Naive B cell (primary cell): Measurements from ENCODE around the gene DNTT. TPM values are rescaled to one million over a fixed set of nuclear protein-coding genes. Genes with fewer than 3 reads are reported as not detected.

Source experiments
- ATAC-seq, 2 donors: fragments of 150-1000 bp; cut with Tn5 transposase; 2 replicates each; pipeline ENCODE4 v1.10.0; 2021; ENCODE audit warnings: low read depth in 2 of 2, mild to moderate bottlenecking in 2 of 2, moderate library complexity in 2 of 2
- DNase-seq: peaks from one replicate; pipeline ENCODE4 v3.0.0; 2022
- H3K27ac Mint-ChIP-seq, 6 donors: one replicate each; pipeline ENCODE4 v1.8.0; 2020 to 2022; ENCODE audit warnings: mild to moderate bottlenecking in 6 of 6, mixed read lengths in 6 of 6, moderate library complexity in 5 of 6, inconsistent platforms in 2 of 6
- H3K27me3 Mint-ChIP-seq, 3 donors: one replicate each; pipeline ENCODE4 v1.8.0; 2021 to 2022; ENCODE audit warnings: mixed read lengths in 3 of 3, mild to moderate bottlenecking in 1 of 3
- H3K36me3 Mint-ChIP-seq, 2 donors: one replicate each; pipeline ENCODE4 v1.8.0; 2020 to 2022; ENCODE audit warnings: mixed read lengths in 2 of 2, inconsistent platforms in 1 of 2, mild to moderate bottlenecking in 1 of 2
- H3K4me1 Mint-ChIP-seq, 3 donors: one replicate each; pipeline ENCODE4 v1.8.0; 2020 to 2022; ENCODE audit warnings: mixed read lengths in 3 of 3, inconsistent platforms in 1 of 3, mild to moderate bottlenecking in 1 of 3, moderate library complexity in 1 of 3
- H3K4me3 Mint-ChIP-seq, 8 donors: one replicate each; pipeline ENCODE4 v1.8.0; 2020 to 2022; ENCODE audit warnings: mild to moderate bottlenecking in 8 of 8, mixed read lengths in 8 of 8, moderate library complexity in 8 of 8, inconsistent platforms in 2 of 8
- H3K9me3 Mint-ChIP-seq, 7 donors: one replicate each; pipeline ENCODE4 v1.8.0; 2020 to 2022; ENCODE audit warnings: mixed read lengths in 7 of 7, mild to moderate bottlenecking in 5 of 7, inconsistent platforms in 2 of 7, moderate library complexity in 1 of 7
- polyA plus RNA-seq, 6 donors: library from polyadenylated mRNA; unstranded; fragments of 300-500 nt; fragmentation: Illumina TruSeq; gene quantifications; one replicate each; pipeline ENCODE4 v1.2.3, GENCODE V29; 2021; ENCODE audit warnings: low read depth in 6 of 6

The DNTT gene
- polyA plus RNA-seq, 6 donors from 2014 or later = 0.21 TPM; not detected in 5

DNA sequence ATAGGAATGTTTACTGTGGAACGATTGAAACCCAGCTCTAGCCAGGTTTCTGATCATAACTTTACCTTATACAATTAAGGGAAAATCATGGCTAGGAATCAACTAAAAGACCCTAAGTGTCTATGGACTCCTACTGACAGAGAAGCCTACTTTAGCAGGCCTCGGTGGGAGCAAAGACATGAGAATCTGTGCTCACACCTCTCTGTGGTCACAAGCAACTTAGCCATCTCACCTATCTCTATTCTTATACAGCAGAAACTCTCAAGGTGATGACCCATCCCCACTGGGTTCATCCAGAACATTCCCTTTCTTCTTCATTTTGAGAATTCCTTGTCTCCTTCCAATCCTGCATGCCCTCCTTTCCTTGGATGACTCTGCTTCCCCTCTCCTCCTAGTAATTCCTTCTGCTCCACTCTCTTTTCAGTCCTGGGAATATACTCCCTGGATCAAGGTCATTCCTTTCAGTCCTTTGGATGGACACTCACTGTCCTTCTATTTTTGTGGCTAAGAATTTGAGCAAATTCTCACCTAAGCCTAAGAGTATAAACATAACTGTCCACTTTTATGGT, 35.8 kb upstream of the DNTT start:
- peak overlapping the region; percentile 91 to 99 (median 97) for H3K27ac Mint-ChIP-seq
- peaks cover 72 to 80% (median 76%) of the 10 kb centered on the region in 3 donors for H3K4me1 Mint-ChIP-seq
- ATAC-seq (no peak), DNase-seq (no peak)
- peak overlapping the region; percentile 88 to 100 (median 96) for H3K4me3 Mint-ChIP-seq
- H3K9me3 Mint-ChIP-seq = no peaks in the 10 kb centered on the region
- H3K36me3 Mint-ChIP-seq = peaks cover 39 to 49% of the 10 kb centered on the region in 2 donors
- no peaks in the 10 kb centered on the region for H3K27me3 Mint-ChIP-seq

DNA sequence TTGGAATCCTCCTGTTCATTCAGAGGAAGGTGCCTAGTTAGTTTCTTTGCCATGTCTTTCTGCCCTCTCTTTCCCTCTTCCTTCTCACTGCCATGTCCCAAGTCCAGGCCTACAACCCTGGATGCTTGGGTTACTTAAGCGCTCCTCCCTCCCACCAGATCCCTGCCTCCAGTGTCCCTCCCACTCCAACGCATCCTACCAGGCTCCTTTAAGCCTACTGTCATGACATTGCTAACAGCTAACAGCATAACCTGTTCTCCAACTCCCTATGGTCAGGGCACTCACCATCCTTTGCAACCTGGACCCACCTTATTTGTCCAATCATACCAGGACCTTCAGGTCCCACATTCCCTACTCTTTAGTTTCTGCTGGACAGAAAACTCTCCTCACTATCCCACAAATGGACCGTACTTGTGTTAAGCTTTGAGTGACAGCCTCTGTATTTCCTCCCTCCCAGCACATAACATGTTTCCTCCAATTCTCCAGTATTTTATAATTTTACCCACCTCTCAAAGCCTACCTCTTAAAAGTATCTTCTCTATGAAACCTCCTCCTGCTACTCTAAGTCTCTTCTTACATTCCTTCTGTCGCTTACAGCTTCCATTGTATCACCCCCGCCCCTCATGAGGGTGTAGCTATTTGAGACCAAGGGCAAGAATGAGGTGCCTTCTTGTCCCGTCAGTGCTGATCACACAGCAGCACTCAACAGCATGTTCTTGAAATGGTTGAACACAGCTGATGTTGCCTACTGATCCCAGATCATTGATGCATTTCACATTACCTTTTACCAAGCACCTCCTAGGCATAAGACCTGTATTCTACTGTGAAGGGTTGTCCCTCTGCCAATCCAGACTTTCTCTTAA, 34.6 kb upstream of the DNTT start:
- Mint-ChIP-seq H3K27me3 (no peaks in the 10 kb centered on the region), H3K27ac (peak overlapping the region; percentile 91 to 99 (median 96)), H3K9me3 (no peaks in the 10 kb centered on the region), H3K36me3 (peaks cover 35 to 40% of the 10 kb centered on the region in 2 donors), H3K4me1 (peaks cover 67 to 79% (median 71%) of the 10 kb centered on the region in 3 donors), H3K4me3 (peak overlapping the region; percentile 88 to 100 (median 96))
- DNase-seq = no peak
- no peak for ATAC-seq

DNA sequence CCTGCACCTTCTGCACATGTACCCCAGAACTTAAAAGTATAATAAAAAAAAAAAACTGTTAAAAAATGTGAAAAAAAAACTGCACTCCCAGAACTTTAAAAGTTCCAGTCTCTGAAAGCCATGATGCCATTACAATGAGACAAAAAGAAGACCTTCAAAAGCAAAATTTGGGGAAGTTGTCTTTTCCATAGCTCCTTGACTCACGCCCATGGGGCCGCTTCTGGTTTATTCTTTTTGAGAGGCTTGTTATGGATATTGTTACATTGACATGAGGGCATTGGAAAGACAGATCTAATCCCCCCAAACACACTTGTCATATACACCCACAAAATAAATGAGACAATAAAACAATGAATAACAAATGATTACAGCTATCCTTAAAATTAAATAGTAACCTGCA, 33.7 kb upstream of the DNTT start:
- Mint-ChIP-seq H3K4me3 (peak overlapping the region; percentile 88 to 100 (median 96)), H3K36me3 (peaks cover 30 to 36% of the 10 kb centered on the region in 2 donors), H3K27ac (peak overlapping the region in 5 of 6 donors; percentile 91 to 99 (median 97)), H3K9me3 (no peaks in the 10 kb centered on the region), H3K4me1 (peaks cover 67 to 79% (median 68%) of the 10 kb centered on the region in 3 donors), H3K27me3 (no peaks in the 10 kb centered on the region)
- DNase-seq (no peak), ATAC-seq (no peak)

DNA sequence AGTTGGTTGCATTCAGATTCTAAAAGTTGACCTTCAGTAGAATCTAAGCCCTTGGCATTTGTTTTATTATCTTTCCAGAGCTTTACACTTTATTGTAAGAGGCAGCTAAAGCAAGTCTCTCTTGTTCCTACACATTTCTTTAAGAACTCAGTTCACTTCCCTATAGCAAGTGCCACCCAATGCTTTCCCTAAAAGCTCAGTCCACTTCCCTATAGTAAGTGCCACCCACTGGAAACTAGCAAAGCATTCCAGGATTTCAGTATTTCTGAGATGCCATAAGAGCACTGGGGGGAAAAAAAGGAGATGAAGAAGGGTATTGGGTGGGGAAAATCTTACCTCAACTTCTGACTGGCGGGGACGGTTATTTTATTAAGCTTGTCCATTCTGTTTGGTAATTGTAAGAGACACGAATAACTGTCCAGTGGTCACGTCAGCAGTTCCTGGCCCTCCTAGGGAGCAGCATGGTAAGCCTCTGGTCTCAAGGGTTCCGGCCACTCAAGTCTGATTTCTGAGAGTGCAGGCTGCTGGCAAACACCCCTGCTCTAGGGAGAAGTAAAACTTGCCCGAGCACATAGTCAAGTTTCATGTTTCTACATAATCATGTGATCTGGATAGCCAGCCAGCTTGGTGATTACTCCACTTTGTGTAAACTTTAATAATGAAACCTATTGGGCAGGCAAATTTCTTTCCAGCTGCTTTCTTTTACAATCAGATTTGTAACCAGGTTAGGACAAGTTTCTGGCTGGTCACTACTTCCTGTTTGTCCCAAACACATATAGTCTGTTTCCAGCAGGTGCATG, 33.0 kb upstream of the DNTT start, which contains the start of gene BLNK:
Gene BLNK (minus strand): TSS at position 554 of the 800 bp plus-strand sequence. CDS start 171 bp downstream, at position 383.
- Mint-ChIP-seq H3K4me3 (peak within 1 kb of the TSS; percentile 88 to 100 (median 96)), H3K27ac (peak within 1 kb of the TSS; percentile 87 to 99 (median 98)), H3K4me1 (peaks cover 67 to 79% (median 68%) of the 10 kb centered on the region in 3 donors), H3K27me3 (no peaks in the 10 kb centered on the region), H3K36me3 (peaks cover 24 to 29% of the 10 kb centered on the region in 2 donors), H3K9me3 (no peaks in the 10 kb centered on the region)
- DNase-seq (peak; percentile 70), ATAC-seq (peak; percentile 69 to 72)

DNA sequence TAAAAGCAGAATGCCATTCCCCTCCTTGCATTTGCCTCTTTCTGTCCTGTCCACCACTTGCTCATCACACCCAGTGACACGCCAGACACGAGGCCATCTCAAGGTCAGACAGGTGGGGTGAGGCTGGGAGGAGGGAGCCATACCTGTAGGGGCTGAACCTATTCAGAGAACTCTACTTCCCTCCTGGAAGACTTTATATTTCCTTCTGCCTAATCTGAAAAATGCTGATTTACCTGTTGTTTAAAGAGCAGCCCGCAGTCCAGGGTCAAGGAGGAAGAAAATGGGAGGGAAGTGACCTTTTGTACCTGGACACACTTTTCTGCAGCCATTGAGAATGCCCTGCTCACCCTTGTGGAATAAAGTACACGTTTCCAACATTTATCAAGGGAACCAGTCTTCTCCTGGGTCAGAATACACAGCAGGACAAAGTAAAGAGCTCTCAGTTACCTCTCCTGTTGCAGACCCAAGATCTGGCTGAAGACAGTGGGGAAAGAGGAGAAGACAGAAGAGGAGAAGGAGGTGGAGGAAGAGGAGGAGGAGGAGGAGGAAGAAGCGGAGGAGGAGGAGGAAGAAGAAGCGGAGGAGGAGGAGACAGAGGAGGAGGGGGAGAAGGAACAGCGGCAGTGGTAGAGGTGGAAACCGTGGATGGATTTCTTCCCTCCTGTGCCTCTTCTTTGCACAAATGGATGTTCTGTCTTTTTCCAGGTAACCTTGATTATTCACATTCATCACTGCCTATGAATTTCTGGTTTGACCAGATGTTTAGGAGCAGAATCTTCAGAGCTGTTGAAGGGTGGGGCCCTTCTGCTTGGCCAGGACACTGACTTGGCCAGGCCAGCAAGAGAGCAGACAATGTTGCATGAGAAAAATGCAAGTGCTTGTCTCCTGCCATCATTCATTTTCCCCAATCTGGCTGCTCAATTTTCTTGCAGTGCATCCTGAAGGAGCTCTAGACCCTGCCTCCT, 31.6 kb upstream of the DNTT start:
- Mint-ChIP-seq H3K27me3 (no peaks in the 10 kb centered on the region), H3K4me1 (peaks cover 67 to 79% (median 67%) of the 10 kb centered on the region in 3 donors), H3K36me3 (peaks cover 13 to 20% of the 10 kb centered on the region in 2 donors), H3K27ac (peak overlapping the region; percentile 87 to 99 (median 98)), H3K9me3 (peaks cover 0 to 4% (median 0%) of the 10 kb centered on the region in 7 donors), H3K4me3 (peak overlapping the region; percentile 88 to 100 (median 96))
- ATAC-seq (no peak), DNase-seq (no peak)

DNA sequence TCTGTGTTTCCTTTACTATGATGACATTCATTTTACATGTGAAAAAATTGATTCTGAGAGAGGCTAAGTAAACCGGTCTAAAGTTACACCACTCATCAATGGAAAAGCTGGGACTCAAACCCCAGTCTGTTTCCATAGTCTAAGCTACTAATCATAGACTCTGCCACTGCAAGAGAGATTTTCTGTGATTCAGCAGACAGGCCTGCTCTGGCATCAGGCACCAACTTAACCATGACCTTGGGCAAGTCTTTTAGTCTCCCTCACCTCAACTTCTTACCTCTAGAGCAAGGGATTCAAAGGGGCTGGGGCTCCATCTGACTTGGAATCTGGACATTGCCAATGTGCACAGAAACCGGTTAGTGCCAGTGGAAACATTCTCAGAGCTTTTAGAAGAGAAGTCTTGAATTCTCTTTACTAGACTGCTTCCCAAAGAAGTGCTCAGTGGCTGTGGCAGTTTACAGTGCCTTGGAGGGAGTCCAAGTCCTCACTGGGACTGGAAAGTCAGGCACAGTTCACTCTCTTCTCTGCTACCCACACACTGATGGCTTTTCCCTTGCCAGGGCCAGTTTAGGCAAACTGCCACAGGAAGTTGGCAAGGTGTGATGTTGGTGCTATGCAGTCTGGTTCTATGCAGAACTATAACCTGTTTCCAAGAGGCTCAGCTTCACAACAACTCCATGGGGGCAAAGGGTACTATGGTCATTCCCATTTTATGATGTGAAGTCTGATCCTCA, 28.4 kb upstream of the DNTT start:
- DNase-seq = no peak
- H3K4me3 Mint-ChIP-seq = peak overlapping the region; percentile 12 to 70 (median 31)
- H3K9me3 Mint-ChIP-seq = peaks cover 0 to 4% (median 0%) of the 10 kb centered on the region in 7 donors
- H3K36me3 Mint-ChIP-seq = no peaks in the 10 kb centered on the region
- peaks cover 62 to 77% (median 63%) of the 10 kb centered on the region in 3 donors for H3K4me1 Mint-ChIP-seq
- H3K27ac Mint-ChIP-seq = peak overlapping the region; percentile 63 to 96 (median 88)
- no peak for ATAC-seq
- no peaks in the 10 kb centered on the region for H3K27me3 Mint-ChIP-seq

DNA sequence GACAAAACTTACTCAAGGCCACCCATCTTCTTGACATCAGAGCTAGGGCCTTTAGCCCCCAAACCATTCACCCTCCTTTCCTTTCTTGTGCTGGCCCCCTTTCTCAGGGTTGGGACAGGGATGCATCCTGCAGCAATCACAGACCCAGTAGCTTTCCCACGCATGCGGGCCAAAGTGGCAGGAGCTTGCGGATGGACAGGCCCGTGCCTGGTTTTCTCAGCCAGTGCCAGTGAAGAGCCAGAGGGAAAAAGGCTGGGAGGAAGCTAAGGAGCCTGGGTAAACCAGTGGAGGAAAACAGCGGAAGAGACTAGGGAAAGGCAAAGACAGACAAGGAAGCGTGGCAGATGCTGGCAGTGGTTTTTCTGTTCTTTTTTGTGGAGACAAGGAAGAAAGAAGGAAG, 27.8 kb upstream of the DNTT start:
- Mint-ChIP-seq H3K27me3 (no peaks in the 10 kb centered on the region), H3K27ac (peak overlapping the region in 5 of 6 donors; percentile 84 to 96 (median 91)), H3K36me3 (no peaks in the 10 kb centered on the region), H3K9me3 (peaks cover 0 to 4% (median 0%) of the 10 kb centered on the region in 7 donors), H3K4me3 (peak overlapping the region in 6 of 8 donors; percentile 19 to 70 (median 42)), H3K4me1 (peaks cover 63 to 77% (median 63%) of the 10 kb centered on the region in 3 donors)
- ATAC-seq (no peak), DNase-seq (no peak)

DNA sequence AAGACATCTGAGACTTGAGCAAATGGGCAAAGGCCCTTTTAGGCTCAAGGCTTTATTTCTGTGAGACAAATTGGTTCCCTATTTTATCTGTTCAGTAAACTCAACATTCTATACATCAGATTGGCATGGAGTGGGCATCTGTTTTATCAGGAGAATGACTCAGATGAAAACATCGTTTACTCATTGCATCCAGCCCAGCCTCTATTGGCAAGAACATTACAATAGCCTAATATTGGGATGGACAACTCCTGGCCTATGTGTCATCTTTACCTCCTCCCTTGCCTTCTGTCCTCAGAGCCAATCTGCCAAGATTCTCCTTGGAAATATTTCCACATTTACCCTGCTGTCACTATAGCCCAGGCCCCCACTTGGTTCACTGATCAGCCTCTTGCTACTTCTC, 27.4 kb upstream of the DNTT start:
- Mint-ChIP-seq H3K4me3 (peak overlapping the region in 3 of 8 donors; percentile 6 to 64 (median 13)), H3K9me3 (peaks cover 0 to 4% (median 0%) of the 10 kb centered on the region in 7 donors), H3K27me3 (no peaks in the 10 kb centered on the region), H3K27ac (peak overlapping the region; percentile 84 to 96 (median 93)), H3K4me1 (peaks cover 61 to 73% (median 61%) of the 10 kb centered on the region in 3 donors), H3K36me3 (no peaks in the 10 kb centered on the region)
- DNase-seq (no peak), ATAC-seq (no peak)

DNA sequence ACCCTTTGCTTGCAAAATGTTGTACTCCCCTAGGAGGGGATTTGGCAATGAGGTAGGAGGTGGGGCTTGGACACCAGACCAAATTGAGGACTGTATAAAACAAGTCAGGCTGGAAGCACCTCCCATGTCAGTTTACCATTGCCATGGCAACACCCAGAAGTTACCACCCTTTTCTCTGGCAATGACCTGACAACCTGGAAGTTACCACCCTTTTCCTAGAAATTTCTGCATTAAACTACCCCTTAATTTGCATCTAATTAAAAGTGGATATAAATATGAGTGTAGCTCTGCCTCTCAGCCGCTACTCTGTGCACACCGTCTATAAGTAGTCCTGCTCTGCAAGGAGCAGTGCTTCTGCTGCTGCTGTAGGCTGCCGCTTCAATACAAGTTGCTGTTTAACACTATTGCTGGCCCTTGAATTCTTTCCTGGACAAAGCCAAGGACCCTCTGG, 25.0 kb upstream of the DNTT start:
- no peak for ATAC-seq
- H3K4me3 Mint-ChIP-seq = no peak overlapping the region
- DNase-seq = no peak
- H3K9me3 Mint-ChIP-seq = peaks cover 0 to 8% (median 0%) of the 10 kb centered on the region in 7 donors
- peaks cover 55 to 60% (median 56%) of the 10 kb centered on the region in 3 donors for H3K4me1 Mint-ChIP-seq
- no peaks in the 10 kb centered on the region for H3K27me3 Mint-ChIP-seq
- H3K36me3 Mint-ChIP-seq = peaks cover 0 to 7% of the 10 kb centered on the region in 2 donors
- H3K27ac Mint-ChIP-seq = peak overlapping the region in 2 of 6 donors; percentile 52 to 57

DNA sequence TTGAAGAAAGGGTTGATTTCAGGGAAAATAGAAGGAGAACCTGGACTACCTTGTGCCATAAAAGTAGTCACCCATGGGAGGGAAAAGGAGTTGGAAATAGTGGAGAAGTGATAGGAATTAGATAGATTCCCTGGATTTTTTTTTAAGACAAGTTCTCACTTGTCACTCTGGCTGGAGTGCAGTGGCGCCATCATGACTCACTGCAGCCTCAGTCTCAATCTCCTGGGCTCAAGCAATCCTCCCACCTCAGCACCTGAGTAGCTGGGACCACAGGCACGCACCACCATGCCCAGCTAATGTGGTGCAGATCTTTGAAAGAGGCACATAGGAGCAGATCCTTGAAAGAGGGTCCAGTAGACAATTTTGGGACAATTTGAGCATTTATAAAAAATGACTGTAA, 23.4 kb upstream of the DNTT start:
- Mint-ChIP-seq H3K27me3 (no peaks in the 10 kb centered on the region), H3K4me1 (peaks cover 50 to 60% (median 55%) of the 10 kb centered on the region in 3 donors), H3K9me3 (peaks cover 0 to 8% (median 0%) of the 10 kb centered on the region in 7 donors)

DNA sequence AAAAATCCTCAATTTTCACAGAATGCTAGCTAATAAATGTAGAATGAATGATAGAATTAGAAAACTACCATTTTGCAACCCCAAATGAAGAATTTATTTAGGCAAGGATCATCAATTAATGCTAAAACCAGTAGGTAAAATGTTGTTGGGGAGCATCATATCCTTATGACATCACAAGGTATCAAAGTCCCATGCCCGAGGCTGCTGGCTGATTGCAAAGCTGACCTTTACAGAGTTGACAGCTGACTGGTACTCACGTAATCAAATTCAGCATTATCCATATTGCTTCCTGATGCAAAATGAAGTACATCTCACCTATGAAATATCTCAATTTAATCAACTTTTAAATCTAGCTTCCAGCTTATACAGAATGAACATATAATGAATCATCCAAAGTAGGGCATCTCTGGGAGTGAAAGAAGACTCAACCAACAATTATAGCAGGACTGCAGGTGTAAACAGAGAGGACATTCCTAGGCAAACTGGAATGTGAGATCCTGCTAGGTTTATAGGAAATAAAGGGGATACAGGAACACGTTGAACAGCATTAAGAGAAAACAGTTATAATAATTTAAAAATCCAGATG, 22.7 kb upstream of the DNTT start:
- H3K36me3 Mint-ChIP-seq = peaks cover 0 to 7% of the 10 kb centered on the region in 2 donors
- no peak overlapping the region for H3K27ac Mint-ChIP-seq
- DNase-seq (no peak), ATAC-seq (no peak)
- H3K4me3 Mint-ChIP-seq = no peak overlapping the region
- peaks cover 47 to 58% (median 51%) of the 10 kb centered on the region in 3 donors for H3K4me1 Mint-ChIP-seq
- no peaks in the 10 kb centered on the region for H3K27me3 Mint-ChIP-seq
- H3K9me3 Mint-ChIP-seq = peaks cover 0 to 8% (median 0%) of the 10 kb centered on the region in 7 donors

More for the DNA sequence above, 23.4 kb upstream of the DNTT start:
- H3K27ac Mint-ChIP-seq = no peak overlapping the region
- DNase-seq = no peak
- no peak for ATAC-seq
- H3K36me3 Mint-ChIP-seq = peaks cover 0 to 7% of the 10 kb centered on the region in 2 donors
- H3K4me3 Mint-ChIP-seq = no peak overlapping the region
